Endothelial cell of umbilical vein (primary cell): ENCODE results near the gene ELMO1.

ENCODE experiments used
- GATA2 ChIP-seq: IDR thresholded peaks from 2 replicates; pipeline ENCODE4 v1.7.0; 2011; ENCODE audit warnings: low read depth, mild to moderate bottlenecking, moderate library complexity, mixed read lengths, low read length; ENCODE audit not compliant: insufficient read length, insufficient read depth
- POLR2A ChIP-seq: IDR thresholded peaks from 2 replicates; pipeline ENCODE4 v1.6.1; 2012; ENCODE audit warnings: low read depth, mild to moderate bottlenecking, control low read depth, low read length
- TF ChIP-seq, protein P1 (sequence below), 2 donors: IDR thresholded peaks; 1 replicate in 1 of 2; 2 replicates in 1 of 2; pipeline ENCODE4 v1.5.1; 2011; ENCODE audit warnings: low read length in 2 of 2, mild to moderate bottlenecking in 2 of 2, moderate library complexity in 2 of 2, control low read depth in 1 of 2, inconsistent platforms in 1 of 2, low read depth in 1 of 2; ENCODE audit not compliant: insufficient read depth in 1 of 2; ENCODE audit errors: extremely low read depth in 1 of 2

DNA sequence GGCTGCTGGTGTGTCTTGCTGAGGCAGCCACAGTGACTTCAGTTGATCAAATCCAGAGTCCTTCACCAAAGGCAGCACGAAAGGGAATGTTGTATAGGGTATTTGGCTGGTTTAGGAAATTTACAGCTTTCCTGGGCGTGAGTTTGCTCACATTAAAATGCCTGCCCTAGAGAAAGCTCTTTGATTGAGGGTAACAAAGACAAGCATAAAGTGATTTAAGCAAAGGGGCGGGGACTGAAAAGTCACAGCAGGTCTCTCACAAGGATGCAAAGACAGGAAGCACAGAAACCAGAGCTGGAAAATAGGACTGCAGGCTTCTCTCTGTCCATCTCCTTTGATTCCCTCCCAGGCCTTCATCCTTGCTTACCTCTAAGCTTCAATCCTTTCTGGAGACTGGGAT is 139.2 kb downstream of the ELMO1 start:
- TF ChIP-seq, protein P1, sequence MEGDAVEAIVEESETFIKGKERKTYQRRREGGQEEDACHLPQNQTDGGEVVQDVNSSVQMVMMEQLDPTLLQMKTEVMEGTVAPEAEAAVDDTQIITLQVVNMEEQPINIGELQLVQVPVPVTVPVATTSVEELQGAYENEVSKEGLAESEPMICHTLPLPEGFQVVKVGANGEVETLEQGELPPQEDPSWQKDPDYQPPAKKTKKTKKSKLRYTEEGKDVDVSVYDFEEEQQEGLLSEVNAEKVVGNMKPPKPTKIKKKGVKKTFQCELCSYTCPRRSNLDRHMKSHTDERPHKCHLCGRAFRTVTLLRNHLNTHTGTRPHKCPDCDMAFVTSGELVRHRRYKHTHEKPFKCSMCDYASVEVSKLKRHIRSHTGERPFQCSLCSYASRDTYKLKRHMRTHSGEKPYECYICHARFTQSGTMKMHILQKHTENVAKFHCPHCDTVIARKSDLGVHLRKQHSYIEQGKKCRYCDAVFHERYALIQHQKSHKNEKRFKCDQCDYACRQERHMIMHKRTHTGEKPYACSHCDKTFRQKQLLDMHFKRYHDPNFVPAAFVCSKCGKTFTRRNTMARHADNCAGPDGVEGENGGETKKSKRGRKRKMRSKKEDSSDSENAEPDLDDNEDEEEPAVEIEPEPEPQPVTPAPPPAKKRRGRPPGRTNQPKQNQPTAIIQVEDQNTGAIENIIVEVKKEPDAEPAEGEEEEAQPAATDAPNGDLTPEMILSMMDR (IDR thresholded peaks at IDR 0.05; ENCODE audit: extremely low read depth in 1 of 2, insufficient read depth in 1 of 2, low read depth in 1 of 2, low read length in 2 of 2), result no peak
- TF ChIP-seq GATA2, result no peak
- no peak for TF ChIP-seq POLR2A
